Measurements from ENCODE around the gene MACROD2. TPM values are rescaled to one million over a fixed set of nuclear protein-coding genes. Genes with fewer than 3 reads are reported as not detected.

The MACROD2 gene
- total RNA-seq, 1 donor from 2014 or later, result 0.40 TPM

- no peak for DNase-seq (ENCODE audit: low read depth in 2 of 2)
Observed at GRCh38 chr20:14643556-14643955, 648.2 kb downstream of the MACROD2 start.

GRCh38 chr20:14644306-14645097, 649.2 kb downstream of the MACROD2 start:
- no peak for DNase-seq (ENCODE audit: low read depth in 2 of 2)

- no peak for DNase-seq (ENCODE audit: low read depth in 2 of 2)
Observed at GRCh38 chr20:14647016-14647415, 651.7 kb downstream of the MACROD2 start.

- DNase-seq (ENCODE audit: low read depth in 2 of 2), result no peak
Observed at GRCh38 chr20:14649662-14650061, 654.3 kb downstream of the MACROD2 start.

- no peak for DNase-seq (ENCODE audit: low read depth in 2 of 2)
Observed at GRCh38 chr20:14657266-14658005, 662.1 kb downstream of the MACROD2 start.

- DNase-seq (ENCODE audit: low read depth in 2 of 2), result no peak
Observed at GRCh38 chr20:14664101-14664500, 668.8 kb downstream of the MACROD2 start.

- no peak for DNase-seq (ENCODE audit: low read depth in 2 of 2)
Observed at GRCh38 chr20:14666696-14667095, 671.4 kb downstream of the MACROD2 start.

- no peak for DNase-seq (ENCODE audit: low read depth in 2 of 2)
Observed at GRCh38 chr20:14667226-14667625, 671.9 kb downstream of the MACROD2 start.

GRCh38 chr20:14672066-14672465, 676.8 kb downstream of the MACROD2 start:
- no peak for DNase-seq (ENCODE audit: low read depth in 2 of 2)

- DNase-seq (ENCODE audit: low read depth in 2 of 2), result no peak
Observed at GRCh38 chr20:14673164-14673563, 677.8 kb downstream of the MACROD2 start.

- DNase-seq (ENCODE audit: low read depth in 2 of 2), result no peak
Observed at GRCh38 chr20:14677455-14677854, 682.1 kb downstream of the MACROD2 start.

GRCh38 chr20:14685183-14685582, 689.9 kb downstream of the MACROD2 start:
- no peak for DNase-seq (ENCODE audit: low read depth in 2 of 2)

GRCh38 chr20:14687313-14687712, 692.0 kb downstream of the MACROD2 start:
- DNase-seq (ENCODE audit: low read depth in 2 of 2), result no peak

GRCh38 chr20:14688005-14688404, 692.7 kb downstream of the MACROD2 start:
- no peak for DNase-seq (ENCODE audit: low read depth in 2 of 2)

GRCh38 chr20:14691994-14692393, 696.7 kb downstream of the MACROD2 start:
- no peak for DNase-seq (ENCODE audit: low read depth in 2 of 2)

- peak in 1 of 2 donors; percentile 17 for DNase-seq (ENCODE audit: low read depth in 2 of 2)
Observed at GRCh38 chr20:14696478-14696877, 701.2 kb downstream of the MACROD2 start.

GRCh38 chr20:14696937-14697336, 701.6 kb downstream of the MACROD2 start:
- DNase-seq (ENCODE audit: low read depth in 2 of 2), result peak in 1 of 2 donors; percentile 80

GRCh38 chr20:14698125-14698524, 702.8 kb downstream of the MACROD2 start:
- DNase-seq (ENCODE audit: low read depth in 2 of 2), result no peak

- no peak for DNase-seq (ENCODE audit: low read depth in 2 of 2)
Observed at GRCh38 chr20:14698605-14699373, 703.5 kb downstream of the MACROD2 start.

GRCh38 chr20:14700639-14700960, 705.3 kb downstream of the MACROD2 start:
- DNase-seq (ENCODE audit: low read depth in 2 of 2), result no peak

GRCh38 chr20:14701326-14701725, 706.0 kb downstream of the MACROD2 start:
- no peak for DNase-seq (ENCODE audit: low read depth in 2 of 2)

- no peak for DNase-seq (ENCODE audit: low read depth in 2 of 2)
Observed at GRCh38 chr20:14706555-14706954, 711.2 kb downstream of the MACROD2 start.

All from lung microvascular endothelial cell (primary cell).